Astrocyte of the spinal cord (primary cell): ENCODE results near the gene CEACAM3.

Experiments used
- DNase-seq: peaks from one replicate; pipeline ENCODE4 v3.0.0; 2011; ENCODE audit warnings: low read depth, low spot score
- H3K4me3 ChIP-seq: 2 replicates; pipeline ENCODE4 v1.5.1; 2011; ENCODE audit warnings: low read depth, mild to moderate bottlenecking, low read length, moderate library complexity
- CTCF ChIP-seq: IDR thresholded peaks from 2 replicates; pipeline ENCODE4 v1.5.1; 2012; ENCODE audit warnings: low read depth, mild to moderate bottlenecking, low read length, inconsistent platforms
- in situ Hi-C: cut with HindIII; loops from 2 replicates; pipeline ENCODE4 v1.10.0; 2017; ENCODE audit warnings: low sequenced_read_pairs

The CEACAM3 gene

GRCh38 chr19:41859213-41859617, 62.8 kb downstream of the CEACAM3 start:
- TF ChIP-seq CTCF, result no peak
- no peak for DNase-seq
- H3K4me3 ChIP-seq, result peak overlapping the region; percentile 79
- in situ Hi-C loops, result no loop called here

- DNase-seq, result peak; percentile 99
- in situ Hi-C loops, result no loop called here
- peak; percentile 54 for TF ChIP-seq CTCF
- peak within 1 kb of the TSS; percentile 79 for H3K4me3 ChIP-seq
These were observed 63.4 kb downstream of the CEACAM3 start, which contains the start of gene RPS19 for GRCh38 chr19:41859618-41860418. RPS19 (plus strand) TSS chr19:41860255; CDS start chr19:41860775, 520 bp downstream.

GRCh38 chr19:41860419-41861115, 64.2 kb downstream of the CEACAM3 start:
- in situ Hi-C loops, result no loop called here
- TF ChIP-seq CTCF, result no peak
- peak overlapping the region; percentile 79 for H3K4me3 ChIP-seq
- DNase-seq, result no peak
